ENCODE results near the gene PLXDC2.

Gene PLXDC2

DNA sequence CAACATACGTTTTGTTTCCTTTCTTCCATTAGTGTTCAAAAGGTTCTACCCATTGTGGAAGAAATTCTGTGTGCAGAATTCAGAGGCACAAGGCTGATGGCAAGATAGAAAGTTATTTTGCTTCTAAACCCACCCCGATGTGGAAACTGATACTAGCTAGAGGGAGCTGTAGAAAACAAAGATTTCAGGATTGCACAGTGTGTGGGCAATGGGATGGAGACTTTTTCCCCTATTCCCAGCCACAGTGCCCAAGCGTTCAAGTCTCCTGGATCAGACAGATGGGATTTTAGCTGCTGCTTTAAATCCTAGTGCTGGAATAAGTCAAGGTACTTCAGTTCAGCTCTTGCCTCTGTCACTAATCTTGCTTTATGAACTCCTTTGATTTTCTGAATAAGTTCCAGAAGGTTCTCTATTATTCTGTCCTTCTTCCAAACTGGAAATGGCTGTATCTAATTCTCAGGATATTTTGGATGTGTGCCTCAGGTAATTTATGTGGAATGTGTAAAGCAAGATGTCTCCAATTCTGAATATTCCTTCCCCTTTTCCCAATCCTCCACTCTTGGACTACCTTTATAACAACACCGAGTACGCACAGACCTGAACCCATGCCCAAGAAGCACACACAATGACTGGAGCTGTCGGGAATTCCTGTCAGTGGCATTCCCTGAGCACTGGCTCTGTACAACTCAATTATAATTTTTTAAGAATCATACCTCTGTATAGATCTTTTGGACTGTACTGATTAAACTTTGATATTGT, 473.0 kb downstream of the PLXDC2 start:
- no peak for DNase-seq

DNA sequence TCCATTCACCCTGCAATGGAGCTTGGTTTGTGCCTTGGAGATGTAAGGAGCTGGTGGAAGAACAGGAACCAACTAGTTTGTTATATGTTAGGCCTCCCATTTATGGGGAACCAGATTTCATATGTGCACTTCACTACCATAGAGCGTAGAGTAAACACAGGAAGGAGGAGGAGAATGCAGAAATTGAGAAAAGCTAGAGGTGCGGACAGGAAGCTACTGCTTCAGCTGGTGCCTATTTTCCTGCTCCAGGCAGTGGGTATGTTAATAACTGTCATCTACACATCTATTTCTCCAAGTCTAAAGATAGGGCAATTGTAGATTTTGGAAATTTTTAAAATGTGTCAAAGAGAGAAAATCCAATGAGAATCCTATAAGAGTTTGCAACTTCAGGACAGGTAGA, 482.2 kb downstream of the PLXDC2 start:
- DNase-seq = no peak

GRCh38 chr10:20299034-20299736, 483.0 kb downstream of the PLXDC2 start:
- no peak for DNase-seq

DNA sequence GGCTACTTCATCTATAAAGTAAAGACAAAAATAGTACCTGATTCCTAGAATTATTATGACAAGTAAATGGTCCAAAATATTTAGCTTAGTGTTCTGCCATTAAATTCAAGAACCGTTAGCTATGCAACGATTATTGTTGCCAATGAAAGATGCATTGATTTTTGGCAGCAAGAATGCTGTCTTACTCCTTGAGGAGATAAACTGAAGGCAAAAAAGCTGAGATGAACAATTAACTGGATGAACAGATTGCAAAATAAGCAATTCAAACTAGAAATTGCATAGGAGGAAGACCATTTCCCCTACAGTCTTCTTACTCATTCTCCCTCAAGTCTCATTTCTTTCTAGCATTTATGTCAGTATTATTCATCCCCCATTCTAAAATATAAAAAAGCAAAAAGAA, 484.5 kb downstream of the PLXDC2 start:
- no peak for DNase-seq

DNA sequence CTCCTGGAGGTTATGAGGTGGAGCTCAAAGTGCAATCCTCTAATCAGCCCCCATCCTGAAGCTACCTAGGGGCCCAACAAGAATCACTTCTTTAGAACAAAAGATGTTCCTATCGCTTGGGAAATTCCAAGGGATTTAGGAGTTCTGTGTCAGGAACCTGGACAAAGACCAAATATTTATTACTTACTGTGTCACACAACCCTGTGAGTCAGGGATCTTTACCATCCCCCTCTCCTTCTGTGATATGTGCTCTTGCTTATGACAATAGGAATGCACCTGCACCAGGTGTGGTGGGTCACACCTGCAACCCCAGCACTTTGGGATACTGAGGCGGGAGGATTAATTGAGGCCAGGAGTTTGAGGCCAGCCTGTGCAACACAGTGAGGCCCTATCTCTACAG, 485.8 kb downstream of the PLXDC2 start:
- DNase-seq = no peak

GRCh38 chr10:20303453-20304152, 487.4 kb downstream of the PLXDC2 start:
- DNase-seq = no peak

DNA sequence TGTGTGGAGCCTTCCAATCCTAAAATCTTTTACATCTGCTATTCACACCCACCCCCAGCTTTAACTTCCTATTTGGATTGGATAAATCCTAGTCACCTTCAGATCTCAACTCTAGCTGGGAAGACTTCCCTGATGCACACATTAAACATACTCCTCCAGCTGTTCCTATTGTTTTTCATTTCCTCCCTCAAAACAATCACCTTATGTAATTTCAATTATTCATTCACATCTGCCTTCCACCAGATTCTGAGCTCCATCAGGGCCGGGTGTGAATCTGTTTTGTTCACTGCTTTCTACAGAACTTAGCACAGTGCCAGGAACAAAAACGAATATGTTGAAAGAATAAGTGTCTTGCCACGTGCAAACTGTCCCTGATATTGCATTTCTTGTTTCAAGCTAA, 497.4 kb downstream of the PLXDC2 start:
- no peak for DNase-seq

- DNase-seq = no peak
These were observed 498.2 kb downstream of the PLXDC2 start for GRCh38 chr10:20314431-20314830.

DNA sequence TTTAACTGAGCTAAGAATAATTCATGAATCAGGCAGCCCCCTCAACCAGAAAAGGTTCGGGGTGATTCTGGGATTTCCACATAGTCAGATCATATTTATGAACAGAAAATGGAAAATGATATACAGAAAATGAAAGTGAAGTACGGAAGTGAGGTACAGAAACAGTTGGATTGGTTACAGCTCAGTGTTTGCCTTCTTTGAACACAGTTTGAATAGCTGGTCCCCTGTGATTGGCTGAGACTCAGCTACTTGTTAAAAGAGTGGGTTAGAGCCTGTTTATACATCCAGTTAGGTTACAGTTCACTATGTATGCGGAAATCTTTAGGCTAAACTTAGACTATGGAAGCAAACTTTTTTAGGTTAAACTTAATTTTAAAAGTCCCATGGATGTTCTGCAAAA, 511.7 kb downstream of the PLXDC2 start:
- DNase-seq = no peak

DNA sequence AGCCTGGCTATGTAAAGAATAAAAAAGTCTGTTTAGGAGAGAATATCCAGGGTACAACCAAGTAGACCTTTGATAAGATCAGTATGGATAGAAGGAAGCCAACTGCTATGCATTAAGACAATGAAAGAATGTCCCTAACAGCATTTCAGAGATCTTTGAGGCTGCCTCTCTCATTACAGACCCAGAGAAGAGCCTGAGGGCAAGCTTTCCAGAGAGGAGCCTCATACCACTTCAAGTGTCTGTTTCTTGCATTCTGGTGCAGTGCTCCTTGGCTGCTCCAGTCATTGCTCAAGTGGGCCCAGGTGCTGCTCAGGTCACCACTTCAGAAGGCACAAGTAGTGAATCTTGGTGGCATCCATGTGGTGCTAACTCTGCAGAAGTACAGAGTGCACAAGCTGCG, 514.0 kb downstream of the PLXDC2 start:
- DNase-seq = no peak

DNA sequence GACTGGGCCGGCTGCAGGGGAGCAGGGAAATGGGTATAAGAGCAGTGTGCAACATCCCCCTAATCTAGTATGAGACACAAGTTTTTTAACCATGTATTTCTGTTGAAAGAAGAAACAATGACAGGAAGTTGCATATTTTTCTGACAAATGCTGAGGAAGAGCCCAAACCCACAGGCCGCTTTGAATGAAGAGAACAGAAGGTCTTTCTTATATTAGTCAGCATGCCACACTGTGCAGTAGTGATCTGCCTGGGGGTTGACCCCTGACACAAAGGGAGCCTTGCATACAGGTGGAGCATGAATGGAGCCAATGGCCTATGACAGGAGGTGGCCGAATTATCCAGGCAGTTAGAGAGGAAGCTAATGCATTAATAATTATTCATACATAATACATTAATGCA, 518.3 kb downstream of the PLXDC2 start:
- no peak for DNase-seq

All from RPMI8226 (cell line).